Measurements from ENCODE around the gene RPP40. TPM values are rescaled to one million over a fixed set of nuclear protein-coding genes. Genes with fewer than 3 reads are reported as not detected.

RPP40 gene
- total RNA-seq, 1 experiment from 2014 or later: 25.9 TPM

GRCh38 chr6:4983322-4983721 is 20.5 kb downstream of the RPP40 start:
- H3K9me3 ChIP-seq (ENCODE audit: control insufficient read depth, insufficient read depth, low read depth, low read length): peaks cover 3% of the 10 kb centered on the region; the same call in 1 of the 2 replicates
- no peak overlapping the region for H3K4me3 ChIP-seq (ENCODE audit: low read depth in 2 of 2, low read length in 2 of 2)
- intact Hi-C loops (cut with micrococcal nuclease; ENCODE audit: unreplicated experiment): no loop called here
- TF ChIP-seq SIN3A (IDR thresholded peaks at IDR 0.05; ENCODE audit: borderline replicate concordance, insufficient read depth, low read depth, low read length) (no peak), POLR2AphosphoS5 (IDR thresholded peaks at IDR 0.05; ENCODE audit: low read depth, low read length) (no peak)
- ATAC-seq (no peak), DNase-seq (ENCODE audit: low read depth, low spot score) (no peak)
- H3K27ac ChIP-seq (ENCODE audit: low read length): no peak overlapping the region
- POLR2A ChIA-PET: interaction anchor here (0.8 kb wide), 1 partner anchor 157 kb away, joined by 5 read pairs; no protein-coding TSS in a partner anchor
- H3K4me1 ChIP-seq (ENCODE audit: control insufficient read depth, insufficient read depth, low read length): no peaks in the 10 kb centered on the region
- in situ Hi-C loops (cut with HindIII; ENCODE audit: low pct_unique_long_range_greater_than_20kb, low sequenced_read_pairs): no loop called here
- H3K27me3 ChIP-seq (ENCODE audit: control insufficient read depth, insufficient read depth, low read length): no peaks in the 10 kb centered on the region
- no peaks in the 10 kb centered on the region for H3K36me3 ChIP-seq (ENCODE audit: control insufficient read depth, insufficient read depth, low read length)
- CTCF ChIA-PET: no interaction called here
- no TSS peak for BruUV-seq (replicated peaks)

DNA sequence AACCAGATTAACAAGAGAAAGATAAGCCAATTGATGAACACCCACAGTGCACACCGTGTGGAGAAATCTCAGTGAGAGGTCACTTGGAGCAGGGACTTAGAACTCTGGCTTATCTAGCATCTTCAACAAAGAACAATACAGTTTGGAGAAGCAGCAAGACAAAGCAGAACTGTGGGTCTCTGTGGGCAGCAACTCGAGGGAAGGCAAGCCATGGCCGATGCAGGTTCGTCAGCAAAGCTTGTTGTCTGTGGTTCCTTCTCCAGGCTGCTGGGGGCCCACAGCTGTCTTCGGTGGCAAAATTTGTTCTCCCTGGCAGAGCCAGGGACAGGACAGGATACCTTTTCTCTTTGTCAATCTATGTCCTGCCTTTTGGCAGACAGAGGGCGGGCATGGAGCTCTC is 22.1 kb downstream of the RPP40 start:
- Histone ChIP-seq H3K27ac (ENCODE audit: low read length) (no peak overlapping the region), H3K27me3 (ENCODE audit: control insufficient read depth, insufficient read depth, low read length) (no peaks in the 10 kb centered on the region), H3K4me1 (ENCODE audit: control insufficient read depth, insufficient read depth, low read length) (no peaks in the 10 kb centered on the region), H3K36me3 (ENCODE audit: control insufficient read depth, insufficient read depth, low read length) (no peaks in the 10 kb centered on the region), H3K4me3 (ENCODE audit: low read depth in 2 of 2, low read length in 2 of 2) (no peak overlapping the region), H3K9me3 (ENCODE audit: control insufficient read depth, insufficient read depth, low read depth, low read length) (peaks cover 3% of the 10 kb centered on the region; the same call in 1 of the 2 replicates)
- ATAC-seq: no peak
- BruUV-seq (replicated peaks): no TSS peak
- CTCF ChIA-PET: no interaction called here
- no peak for TF ChIP-seq SIN3A (IDR thresholded peaks at IDR 0.05; ENCODE audit: borderline replicate concordance, insufficient read depth, low read depth, low read length)
- TF ChIP-seq, protein P1, sequence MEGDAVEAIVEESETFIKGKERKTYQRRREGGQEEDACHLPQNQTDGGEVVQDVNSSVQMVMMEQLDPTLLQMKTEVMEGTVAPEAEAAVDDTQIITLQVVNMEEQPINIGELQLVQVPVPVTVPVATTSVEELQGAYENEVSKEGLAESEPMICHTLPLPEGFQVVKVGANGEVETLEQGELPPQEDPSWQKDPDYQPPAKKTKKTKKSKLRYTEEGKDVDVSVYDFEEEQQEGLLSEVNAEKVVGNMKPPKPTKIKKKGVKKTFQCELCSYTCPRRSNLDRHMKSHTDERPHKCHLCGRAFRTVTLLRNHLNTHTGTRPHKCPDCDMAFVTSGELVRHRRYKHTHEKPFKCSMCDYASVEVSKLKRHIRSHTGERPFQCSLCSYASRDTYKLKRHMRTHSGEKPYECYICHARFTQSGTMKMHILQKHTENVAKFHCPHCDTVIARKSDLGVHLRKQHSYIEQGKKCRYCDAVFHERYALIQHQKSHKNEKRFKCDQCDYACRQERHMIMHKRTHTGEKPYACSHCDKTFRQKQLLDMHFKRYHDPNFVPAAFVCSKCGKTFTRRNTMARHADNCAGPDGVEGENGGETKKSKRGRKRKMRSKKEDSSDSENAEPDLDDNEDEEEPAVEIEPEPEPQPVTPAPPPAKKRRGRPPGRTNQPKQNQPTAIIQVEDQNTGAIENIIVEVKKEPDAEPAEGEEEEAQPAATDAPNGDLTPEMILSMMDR (IDR thresholded peaks at IDR 0.05): no peak
- TF ChIP-seq TCF7L2 (IDR thresholded peaks at IDR 0.05; ENCODE audit: low read depth, low read length): no peak
- TF ChIP-seq POLR2AphosphoS5 (IDR thresholded peaks at IDR 0.05; ENCODE audit: low read depth, low read length): no peak
- TF ChIP-seq, protein P2, sequence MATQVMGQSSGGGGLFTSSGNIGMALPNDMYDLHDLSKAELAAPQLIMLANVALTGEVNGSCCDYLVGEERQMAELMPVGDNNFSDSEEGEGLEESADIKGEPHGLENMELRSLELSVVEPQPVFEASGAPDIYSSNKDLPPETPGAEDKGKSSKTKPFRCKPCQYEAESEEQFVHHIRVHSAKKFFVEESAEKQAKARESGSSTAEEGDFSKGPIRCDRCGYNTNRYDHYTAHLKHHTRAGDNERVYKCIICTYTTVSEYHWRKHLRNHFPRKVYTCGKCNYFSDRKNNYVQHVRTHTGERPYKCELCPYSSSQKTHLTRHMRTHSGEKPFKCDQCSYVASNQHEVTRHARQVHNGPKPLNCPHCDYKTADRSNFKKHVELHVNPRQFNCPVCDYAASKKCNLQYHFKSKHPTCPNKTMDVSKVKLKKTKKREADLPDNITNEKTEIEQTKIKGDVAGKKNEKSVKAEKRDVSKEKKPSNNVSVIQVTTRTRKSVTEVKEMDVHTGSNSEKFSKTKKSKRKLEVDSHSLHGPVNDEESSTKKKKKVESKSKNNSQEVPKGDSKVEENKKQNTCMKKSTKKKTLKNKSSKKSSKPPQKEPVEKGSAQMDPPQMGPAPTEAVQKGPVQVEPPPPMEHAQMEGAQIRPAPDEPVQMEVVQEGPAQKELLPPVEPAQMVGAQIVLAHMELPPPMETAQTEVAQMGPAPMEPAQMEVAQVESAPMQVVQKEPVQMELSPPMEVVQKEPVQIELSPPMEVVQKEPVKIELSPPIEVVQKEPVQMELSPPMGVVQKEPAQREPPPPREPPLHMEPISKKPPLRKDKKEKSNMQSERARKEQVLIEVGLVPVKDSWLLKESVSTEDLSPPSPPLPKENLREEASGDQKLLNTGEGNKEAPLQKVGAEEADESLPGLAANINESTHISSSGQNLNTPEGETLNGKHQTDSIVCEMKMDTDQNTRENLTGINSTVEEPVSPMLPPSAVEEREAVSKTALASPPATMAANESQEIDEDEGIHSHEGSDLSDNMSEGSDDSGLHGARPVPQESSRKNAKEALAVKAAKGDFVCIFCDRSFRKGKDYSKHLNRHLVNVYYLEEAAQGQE (IDR thresholded peaks at IDR 0.05; ENCODE audit: insufficient read depth in 1 of 2, low read depth in 2 of 2, low read length in 1 of 2): no peak
- POLR2A ChIA-PET: interaction anchor here (0.6 kb wide), 1 partner anchor 97 kb away, joined by 4 read pairs; no protein-coding TSS in a partner anchor
- DNase-seq (ENCODE audit: low read depth, low spot score): no peak
- in situ Hi-C loops (cut with HindIII; ENCODE audit: low pct_unique_long_range_greater_than_20kb, low sequenced_read_pairs) (no loop called here), intact Hi-C loops (cut with micrococcal nuclease; ENCODE audit: unreplicated experiment) (no loop called here)

GRCh38 chr6:4979426-4979825 is 24.4 kb downstream of the RPP40 start:
- Histone ChIP-seq H3K9me3 (ENCODE audit: control insufficient read depth, insufficient read depth, low read depth, low read length) (peaks cover 3% of the 10 kb centered on the region; the same call in 1 of the 2 replicates), H3K4me3 (ENCODE audit: low read depth in 2 of 2, low read length in 2 of 2) (no peak overlapping the region), H3K27me3 (ENCODE audit: control insufficient read depth, insufficient read depth, low read length) (no peaks in the 10 kb centered on the region), H3K27ac (ENCODE audit: low read length) (no peak overlapping the region), H3K36me3 (ENCODE audit: control insufficient read depth, insufficient read depth, low read length) (no peaks in the 10 kb centered on the region), H3K4me1 (ENCODE audit: control insufficient read depth, insufficient read depth, low read length) (no peaks in the 10 kb centered on the region)
- ChIA-PET CTCF (interaction anchor here (0.7 kb wide), 1 partner anchor 36 kb away, joined by 7 read pairs; no protein-coding TSS in a partner anchor), POLR2A (no interaction called here)
- ATAC-seq: no peak
- intact Hi-C loops (cut with micrococcal nuclease; ENCODE audit: unreplicated experiment) (no loop called here), in situ Hi-C loops (cut with HindIII; ENCODE audit: low pct_unique_long_range_greater_than_20kb, low sequenced_read_pairs) (no loop called here)
- TF ChIP-seq SIN3A (IDR thresholded peaks at IDR 0.05; ENCODE audit: borderline replicate concordance, insufficient read depth, low read depth, low read length) (no peak), POLR2AphosphoS5 (IDR thresholded peaks at IDR 0.05; ENCODE audit: low read depth, low read length) (no peak), TCF7L2 (IDR thresholded peaks at IDR 0.05; ENCODE audit: low read depth, low read length) (no peak)
- TF ChIP-seq, protein P2 (IDR thresholded peaks at IDR 0.05; ENCODE audit: insufficient read depth in 1 of 2, low read depth in 2 of 2, low read length in 1 of 2): no peak
- TF ChIP-seq, protein P1 (IDR thresholded peaks at IDR 0.05): no peak
- BruUV-seq (replicated peaks): no TSS peak
- DNase-seq (ENCODE audit: low read depth, low spot score): no peak

All from Panc1 (cell line).